Spleen (tissue), 11 donors: ENCODE data around the gene ACOXL. TPM values are rescaled to one million over a fixed set of nuclear protein-coding genes. Genes with fewer than 3 reads are reported as not detected.

Experiments used
- DNase-seq: peaks from one replicate; pipeline ENCODE4 v3.0.0-alpha.2; 2020
- H3K27ac ChIP-seq, 8 donors: fragments of 200-600 bp; sonication (generic) in 7 of 8; 1 replicate in 4 of 8; 2 replicates in 4 of 8; pipeline versions ENCODE4 v1.5.0 to v1.8.0; 2016 to 2021; ENCODE audit warnings: inconsistent platforms in 4 of 8, mild to moderate bottlenecking in 4 of 8, moderate library complexity in 1 of 8
- H3K27me3 ChIP-seq, 7 donors: fragments of 200-600 bp; sonication (generic) in 6 of 7; replicated peaks in 1 of 7; 1 replicate in 4 of 7; 2 replicates in 3 of 7; pipeline versions ENCODE4 v1.5.0 to v1.8.0; 2016 to 2021; ENCODE audit warnings: inconsistent platforms in 3 of 7, mild to moderate bottlenecking in 1 of 7
- H3K36me3 ChIP-seq, 6 donors: fragments of 200-600 bp; sonication (generic) in 5 of 6; 1 replicate in 4 of 6; 2 replicates in 2 of 6; pipeline versions ENCODE4 v1.5.0 to v1.8.0; 2016 to 2021; ENCODE audit warnings: inconsistent platforms in 2 of 6
- H3K4me1 ChIP-seq, 6 donors: fragments of 200-600 bp; sonication (generic) in 5 of 6; 1 replicate in 3 of 6; 2 replicates in 3 of 6; pipeline versions ENCODE4 v1.5.0 to v1.8.0; 2016 to 2021; ENCODE audit warnings: inconsistent platforms in 3 of 6
- H3K4me3 ChIP-seq, 8 donors: fragments of 200-600 bp; sonication (generic) in 7 of 8; 1 replicate in 4 of 8; 2 replicates in 4 of 8; pipeline versions ENCODE4 v1.5.0 to v1.8.0; 2016 to 2021; ENCODE audit warnings: inconsistent platforms in 4 of 8, mild to moderate bottlenecking in 4 of 8, moderate library complexity in 2 of 8
- H3K9me3 ChIP-seq, 8 donors: fragments of 200-600 bp; sonication (generic) in 7 of 8; 1 replicate in 4 of 8; 2 replicates in 4 of 8; pipeline versions ENCODE4 v1.5.0 to v1.8.0; 2016 to 2021; ENCODE audit warnings: inconsistent platforms in 4 of 8
- CTCF ChIP-seq, 11 experiments: fragments of 200-600 bp in 7 of 11; fragments of 450-650 bp in 4 of 11; sonication (generic) in 4 of 11; IDR thresholded peaks in 8 of 11; conservative IDR thresholded peaks in 3 of 11; 1 replicate in 7 of 11; 2 replicates in 4 of 11; pipeline versions ENCODE4 v1.4.0 to v1.8.0; 2016 to 2021; ENCODE audit warnings: antibody characterized with exemption in 11 of 11, inconsistent platforms in 4 of 11, mild to moderate bottlenecking in 1 of 11
- POLR2A ChIP-seq, 3 donors: fragments of 450-650 bp; IDR thresholded peaks; one replicate each; pipeline ENCODE4 v1.5.1; 2017; ENCODE audit warnings: antibody characterized with exemption in 3 of 3, mild to moderate bottlenecking in 1 of 3
- POLR2AphosphoS5 ChIP-seq, 3 donors: sonication (generic); formaldehyde crosslinking; IDR thresholded peaks; one replicate each; pipeline ENCODE4 v1.5.1; 2017; ENCODE audit warnings: antibody characterized with exemption in 3 of 3
- whole genome bisulfite sequencing, 5 donors: extraction: QIAGEN DNeasy Blood & Tissue Kit in 3 of 5; methylation state at CpG; one replicate each; pipeline versions ENCODE4 v1.1.5 to v1.1.7; 2013 to 2018; 5-methylcytosine and 5-hydroxymethylcytosine counted together
- intact Hi-C: fragments of 100-400 bp; cut with DNase I; formaldehyde crosslinking; loops from one replicate; pipeline ENCODE4 v1.15.0; 2023; ENCODE audit warnings: low total_unique reads
- polyA plus RNA-seq, 3 donors: library from polyadenylated mRNA; stranded (reverse); fragments of 200-250 nt; gene quantifications; one replicate each; pipeline ENCODE4 v1.2.1, GENCODE V29; 2013
- total RNA-seq, 7 donors: library from RNA; depleted of rRNA in 3 of 7; stranded (reverse); fragments of >200 nt in 3 of 7; fragmentation: NEBNext Ultra II Directional in 4 of 7; extraction: Animal tissue kit (Norgen Biotek cat#: 25700) in 4 of 7; gene quantifications; one replicate each; pipeline versions ENCODE4 v1.1.0 to v1.2.1, GENCODE V29; 2016 to 2021
- donor health status: healthy with polysubstance abuse.
- donor health status: DM: no; HTN: no; CAD: no; lungs with moderate emphysema.
- donor health status: DM: no; HTN: no; CAD: no.
- donor health status: Bipolar disorder and iron deficiency.
- donor health status: healthy.
- donor health status: DM: no; HTN: no; CAD: no.
- donor health status: DM: yes; HTN: yes; CAD: no.

ACOXL gene
- total and polyA plus RNA-seq, 10 donors, result 0.04 to 1.0 (median 0.66) TPM

GRCh38 chr2:110702514-110703380 is 29.6 kb upstream of the ACOXL start:
- H3K9me3 ChIP-seq, result no peaks in the 10 kb centered on the region
- no peak overlapping the region for H3K4me3 ChIP-seq
- no peaks in the 10 kb centered on the region for H3K27me3 ChIP-seq
- DNase-seq, result no peak
- intact Hi-C loops, result no loop called here
- no peak overlapping the region for H3K27ac ChIP-seq
- peaks cover 0 to 19% (median 0%) of the 10 kb centered on the region in 6 donors for H3K4me1 ChIP-seq
- no peaks in the 10 kb centered on the region for H3K36me3 ChIP-seq
- WGBS, 5 donors, result 47 to 53% (median 49%) methylated on average over 2 of the region's 2 CpGs
- TF ChIP-seq CTCF (IDR thresholded peaks at IDR 0.05 in 8 of 11, conservative IDR thresholded peaks at IDR 0.05 in 3 of 11) (no peak), POLR2A (IDR thresholded peaks at IDR 0.05) (no peak), POLR2AphosphoS5 (IDR thresholded peaks at IDR 0.05) (no peak)

- H3K27me3 ChIP-seq, result peaks cover 0 to 21% (median 0%) of the 10 kb centered on the region in 7 donors
- WGBS, 5 donors, result 59 to 85% (median 65%) methylated on average over 1 of the region's 1 CpG
- H3K4me3 ChIP-seq, result no peak overlapping the region
- intact Hi-C loops, result no loop called here
- peaks cover 0 to 11% (median 0%) of the 10 kb centered on the region in 6 donors for H3K4me1 ChIP-seq
- no peak for DNase-seq
- TF ChIP-seq CTCF (IDR thresholded peaks at IDR 0.05 in 8 of 11, conservative IDR thresholded peaks at IDR 0.05 in 3 of 11) (no peak), POLR2AphosphoS5 (IDR thresholded peaks at IDR 0.05) (no peak), POLR2A (IDR thresholded peaks at IDR 0.05) (no peak)
- H3K9me3 ChIP-seq, result no peaks in the 10 kb centered on the region
- H3K36me3 ChIP-seq, result no peaks in the 10 kb centered on the region
- H3K27ac ChIP-seq, result peak overlapping the region in 3 of 8 donors; percentile 20 to 78 (median 61)
These were observed 24.9 kb upstream of the ACOXL start for GRCh38 chr2:110707386-110707965.

GRCh38 chr2:110708455-110708854 is 23.9 kb upstream of the ACOXL start:
- intact Hi-C loops, result no loop called here
- 43 to 57% (median 50%) methylated on average over 1 of the region's 1 CpG for WGBS, 5 donors
- Histone ChIP-seq H3K9me3 (no peaks in the 10 kb centered on the region), H3K27me3 (peaks cover 0 to 21% (median 0%) of the 10 kb centered on the region in 7 donors), H3K4me1 (peaks cover 0 to under 1% (median 0%) of the 10 kb centered on the region in 6 donors), H3K36me3 (no peaks in the 10 kb centered on the region), H3K27ac (peak overlapping the region in 4 of 8 donors; percentile 15 to 78 (median 42)), H3K4me3 (no peak overlapping the region)
- no peak for DNase-seq
- TF ChIP-seq POLR2A (IDR thresholded peaks at IDR 0.05) (no peak), POLR2AphosphoS5 (IDR thresholded peaks at IDR 0.05) (no peak), CTCF (IDR thresholded peaks at IDR 0.05 in 8 of 11, conservative IDR thresholded peaks at IDR 0.05 in 3 of 11) (no peak)

GRCh38 chr2:110712737-110713136 is 19.6 kb upstream of the ACOXL start:
- WGBS, 5 donors, result 86 to 100% (median 92%) methylated on average over 1 of the region's 1 CpG
- no peak for TF ChIP-seq CTCF (IDR thresholded peaks at IDR 0.05 in 8 of 11, conservative IDR thresholded peaks at IDR 0.05 in 3 of 11)
- TF ChIP-seq POLR2AphosphoS5 (IDR thresholded peaks at IDR 0.05), result no peak
- TF ChIP-seq POLR2A (IDR thresholded peaks at IDR 0.05), result no peak
- Histone ChIP-seq H3K36me3 (no peaks in the 10 kb centered on the region), H3K27ac (no peak overlapping the region), H3K27me3 (peaks cover 0 to 26% (median 0%) of the 10 kb centered on the region in 7 donors), H3K4me1 (peaks cover 0 to 7% (median 0%) of the 10 kb centered on the region in 6 donors), H3K4me3 (no peak overlapping the region), H3K9me3 (no peaks in the 10 kb centered on the region)
- intact Hi-C loops, result no loop called here
- DNase-seq, result no peak
